Trophoblast cell (in vitro differentiated cells and primary cell): ENCODE measurements around the gene PDE4D. TPM values are rescaled to one million over a fixed set of nuclear protein-coding genes. Genes with fewer than 3 reads are reported as not detected.
A peak's percentile ranks its signal among the peaks of the same experiment; 100 is the strongest.

Source experiments
- DNase-seq, 2 donors: peaks; one replicate each; pipeline ENCODE4 v3.0.0-alpha.2; 2016
- H2AFZ ChIP-seq: 2 replicates; pipeline ENCODE4 v1.6.1; 2013; ENCODE audit warnings: low read length, moderate library complexity, mild to moderate bottlenecking; ENCODE audit not compliant: insufficient read depth, poor library complexity
- H2AK5ac ChIP-seq: 2 replicates; pipeline ENCODE4 v1.6.1; 2013; ENCODE audit warnings: mild to moderate bottlenecking, low read length
- H2BK120ac ChIP-seq: 2 replicates; pipeline ENCODE4 v1.6.1; 2013; ENCODE audit warnings: low read length, mild to moderate bottlenecking, moderate library complexity; ENCODE audit not compliant: insufficient read depth, poor library complexity
- H2BK12ac ChIP-seq: 2 replicates; pipeline ENCODE4 v1.6.1; 2013; ENCODE audit warnings: mild to moderate bottlenecking, low read length, moderate library complexity
- H2BK5ac ChIP-seq: 2 replicates; pipeline ENCODE4 v1.6.1; 2013; ENCODE audit warnings: low read length, low read depth, moderate library complexity, mild to moderate bottlenecking; ENCODE audit not compliant: poor library complexity
- H3K14ac ChIP-seq: 2 replicates; pipeline ENCODE4 v1.6.1; 2013; ENCODE audit warnings: mild to moderate bottlenecking, low read length
- H3K18ac ChIP-seq: 2 replicates; pipeline ENCODE4 v1.6.1; 2013; ENCODE audit warnings: mild to moderate bottlenecking, low read length
- H3K23ac ChIP-seq: 2 replicates; pipeline ENCODE4 v1.6.1; 2013; ENCODE audit warnings: low read length
- H3K27ac ChIP-seq: 2 replicates; pipeline ENCODE4 v1.5.1; 2013; ENCODE audit warnings: low read depth, mild to moderate bottlenecking, inconsistent platforms, low read length, moderate library complexity
- H3K27me3 ChIP-seq: 2 replicates; pipeline ENCODE4 v1.6.1; 2013; ENCODE audit warnings: inconsistent platforms, mild to moderate bottlenecking, low read length, moderate library complexity; ENCODE audit not compliant: insufficient read depth
- H3K36me3 ChIP-seq, 2 experiments: 1 replicate in 1 of 2; 2 replicates in 1 of 2; pipeline ENCODE4 v1.6.1; 2013; ENCODE audit warnings: low read length in 2 of 2, mild to moderate bottlenecking in 2 of 2, moderate library complexity in 1 of 2; ENCODE audit not compliant: insufficient read depth in 2 of 2, control insufficient read depth in 1 of 2
- H3K4ac ChIP-seq: 2 replicates; pipeline ENCODE4 v1.6.1; 2013; ENCODE audit warnings: low read depth, mild to moderate bottlenecking, low read length, moderate library complexity
- H3K4me1 ChIP-seq, 2 experiments: 1 replicate in 1 of 2; 2 replicates in 1 of 2; pipeline ENCODE4 v1.6.1; 2013; ENCODE audit warnings: low read length in 2 of 2, mild to moderate bottlenecking in 2 of 2, moderate library complexity in 1 of 2; ENCODE audit not compliant: insufficient read depth in 2 of 2, control insufficient read depth in 1 of 2
- H3K4me2 ChIP-seq: 2 replicates; pipeline ENCODE4 v1.6.1; 2013; ENCODE audit warnings: inconsistent platforms, mild to moderate bottlenecking, low read length, moderate library complexity
- H3K4me3 ChIP-seq: 2 replicates; pipeline ENCODE4 v1.5.1; 2013; ENCODE audit warnings: mild to moderate bottlenecking, low read depth, low read length, inconsistent platforms
- H3K79me1 ChIP-seq: one replicate; pipeline ENCODE4 v1.6.1; 2013; ENCODE audit warnings: low read length
- H3K79me2 ChIP-seq: 2 replicates; pipeline ENCODE4 v1.6.1; 2013; ENCODE audit warnings: low read length, mild to moderate bottlenecking; ENCODE audit not compliant: control insufficient read depth, insufficient read depth, poor library complexity
- H3K9ac ChIP-seq: 2 replicates; pipeline ENCODE4 v1.6.1; 2013; ENCODE audit warnings: mild to moderate bottlenecking, low read length
- H3K9me3 ChIP-seq: 2 replicates; pipeline ENCODE4 v1.6.1; 2013; ENCODE audit warnings: low read depth, mild to moderate bottlenecking, control low read depth, inconsistent platforms, low read length; ENCODE audit not compliant: insufficient read depth
- H4K12ac ChIP-seq: 2 replicates; pipeline ENCODE4 v1.6.1; 2013; ENCODE audit warnings: low read depth, mild to moderate bottlenecking, low read length, moderate library complexity
- H4K8ac ChIP-seq: 2 replicates; pipeline ENCODE4 v1.6.1; 2013; ENCODE audit warnings: low read depth, mild to moderate bottlenecking, low read length, moderate library complexity
- H4K91ac ChIP-seq: one replicate; pipeline ENCODE4 v1.6.1; 2013; ENCODE audit warnings: low read depth, mild to moderate bottlenecking, low read length, moderate library complexity
- WGBS: extraction: QIAGEN DNeasy Blood & Tissue Kit; methylation state at CpG from one replicate; pipeline ENCODE4 v1.1.7; 2013; ENCODE audit warnings: missing lambda C conversion rate; ENCODE audit not compliant: insufficient read length, insufficient coverage; ENCODE audit errors: extremely low coverage; 5-methylcytosine and 5-hydroxymethylcytosine counted together
- polyA plus RNA-seq: library from polyadenylated mRNA; stranded (reverse); fragments of 200-250 nt; gene quantifications from 2 replicates; pipeline ENCODE4 v1.2.3, GENCODE V29; 2013

Gene PDE4D
- 32.5 and 33.1 TPM in 2 replicates for polyA plus RNA-seq

DNA sequence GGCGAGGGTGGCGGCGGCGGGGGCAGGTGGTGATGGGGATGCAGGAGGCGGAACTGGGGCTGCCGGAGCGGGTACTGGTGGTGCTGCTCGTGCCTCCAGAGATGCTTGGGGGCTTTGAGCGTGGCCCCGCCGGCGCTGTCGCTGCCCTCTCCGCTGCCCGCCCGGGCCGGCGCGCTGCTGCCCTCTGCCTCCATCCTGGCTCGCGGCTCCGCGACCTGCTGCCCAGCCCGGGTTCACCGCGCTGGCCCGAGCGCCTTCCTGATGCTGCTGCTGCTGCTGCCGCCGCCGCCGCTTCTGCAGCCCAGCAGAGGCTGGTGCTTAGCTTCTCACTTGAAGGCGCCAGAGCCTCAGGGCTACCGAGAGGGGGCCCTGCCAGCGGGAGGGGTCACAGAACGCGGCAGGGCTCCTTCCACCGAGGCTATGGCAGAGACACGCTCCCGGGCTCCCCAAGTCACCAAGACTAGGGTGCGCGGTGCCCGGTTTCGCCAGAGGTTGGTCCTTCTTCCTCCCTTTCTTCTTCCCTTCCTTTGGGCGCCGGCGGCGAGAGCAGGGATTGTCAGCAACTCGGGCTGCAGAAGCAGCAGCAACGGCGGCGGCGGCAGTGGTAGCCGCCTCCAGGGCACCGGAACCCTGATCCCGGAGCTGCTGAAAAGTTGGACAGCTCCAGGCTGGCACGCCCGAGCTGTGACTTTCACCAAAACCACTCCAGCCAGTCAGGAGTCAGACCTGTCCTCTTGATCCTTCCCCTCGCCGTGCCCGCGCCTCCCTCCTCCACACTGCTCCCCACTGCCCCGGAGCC lies at the start of gene PDE4D:
Gene PDE4D, minus strand, starts transcription at position 298 of the 799 bp plus-strand sequence.
- H2AFZ ChIP-seq, result peak within 1 kb of the TSS; percentile 28
- no peak within 1 kb of the TSS for H3K4ac ChIP-seq
- H4K91ac ChIP-seq, result no peak within 1 kb of the TSS
- peaks cover 3 to 8% of the 10 kb centered on the region in 2 experiments for H3K4me1 ChIP-seq
- H3K9me3 ChIP-seq, result no peaks in the 10 kb centered on the region
- no peak within 1 kb of the TSS for H2BK120ac ChIP-seq
- no peak within 1 kb of the TSS for H2AK5ac ChIP-seq
- no peak within 1 kb of the TSS for H3K14ac ChIP-seq
- no peaks in the 10 kb centered on the region for H3K79me1 ChIP-seq
- peak; percentile 30 to 49 for DNase-seq
- H2BK12ac ChIP-seq, result no peak within 1 kb of the TSS
- H3K4me3 ChIP-seq, result peak within 1 kb of the TSS; percentile 51
- peaks cover 19% of the 10 kb centered on the region for H3K27me3 ChIP-seq
- H3K27ac ChIP-seq, result no peak within 1 kb of the TSS
- H3K18ac ChIP-seq, result no peak within 1 kb of the TSS
- no peak within 1 kb of the TSS for H3K23ac ChIP-seq
- H4K8ac ChIP-seq, result no peak within 1 kb of the TSS
- no peaks in the 10 kb centered on the region for H3K79me2 ChIP-seq
- H4K12ac ChIP-seq, result no peak within 1 kb of the TSS
- H3K36me3 ChIP-seq, result no peaks in the 10 kb centered on the region
- no peak within 1 kb of the TSS for H3K9ac ChIP-seq
- no peak within 1 kb of the TSS for H2BK5ac ChIP-seq
- peak within 1 kb of the TSS; percentile 79 for H3K4me2 ChIP-seq
- WGBS, result no CpG with 5 or more reads among the region's 63 CpGs

DNA sequence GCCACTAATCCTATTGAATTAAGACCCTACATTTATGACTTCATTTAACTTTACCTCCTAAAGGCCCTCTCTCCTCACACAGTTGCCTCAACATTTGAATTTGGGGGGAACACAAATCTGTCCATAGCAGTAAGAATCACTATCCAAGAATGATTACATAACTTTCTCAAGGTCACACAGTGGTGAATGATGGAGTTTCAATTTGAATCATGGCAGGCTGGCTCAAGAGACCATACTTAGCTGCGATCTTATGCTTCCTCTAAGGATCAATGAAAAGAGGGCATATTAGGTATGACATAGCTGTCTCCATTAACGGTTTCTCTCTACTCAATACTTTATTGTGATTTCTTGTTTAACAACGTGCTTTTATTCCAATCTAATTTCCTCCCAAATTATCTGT lies 44.1 kb upstream of the PDE4D start:
- H2AK5ac ChIP-seq, result no peak overlapping the region
- no peak overlapping the region for H2BK12ac ChIP-seq
- H3K4ac ChIP-seq, result no peak overlapping the region
- no peak overlapping the region for H4K8ac ChIP-seq
- H3K79me1 ChIP-seq, result no peaks in the 10 kb centered on the region
- H3K23ac ChIP-seq, result no peak overlapping the region
- H2AFZ ChIP-seq, result no peak overlapping the region
- no peak overlapping the region for H4K91ac ChIP-seq
- H2BK5ac ChIP-seq, result no peak overlapping the region
- no peak overlapping the region for H4K12ac ChIP-seq
- H3K18ac ChIP-seq, result no peak overlapping the region
- no peaks in the 10 kb centered on the region for H3K27me3 ChIP-seq
- no CpG with 5 or more reads among the region's 3 CpGs for WGBS
- H3K4me1 ChIP-seq, result no peaks in the 10 kb centered on the region
- H3K9ac ChIP-seq, result no peak overlapping the region
- H3K4me2 ChIP-seq, result no peak overlapping the region
- H3K9me3 ChIP-seq, result no peaks in the 10 kb centered on the region
- H3K27ac ChIP-seq, result no peak overlapping the region
- no peak overlapping the region for H3K4me3 ChIP-seq
- no peaks in the 10 kb centered on the region for H3K36me3 ChIP-seq
- H3K14ac ChIP-seq, result no peak overlapping the region
- DNase-seq, result no peak
- H3K79me2 ChIP-seq, result no peaks in the 10 kb centered on the region
- no peak overlapping the region for H2BK120ac ChIP-seq

DNA sequence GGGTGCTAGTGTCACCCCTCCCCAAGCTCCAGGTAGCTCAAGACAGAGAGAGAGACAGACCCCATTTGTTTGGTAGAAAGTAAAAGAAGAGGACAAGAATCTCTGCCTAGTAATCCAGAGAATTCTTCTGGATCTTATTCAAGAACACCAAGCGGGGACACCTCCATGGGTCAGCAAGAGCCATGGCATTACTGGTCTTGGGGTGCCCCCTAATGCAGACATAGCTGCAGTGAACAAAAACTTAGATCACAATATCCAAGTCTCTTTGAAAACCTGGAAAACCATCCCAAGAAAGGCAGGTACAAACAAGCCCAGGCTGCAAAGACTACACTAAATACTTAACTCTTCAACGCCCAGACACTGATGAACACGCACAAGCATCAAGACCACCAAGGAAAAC lies 29.9 kb upstream of the PDE4D start:
- DNase-seq, result no peak
- no peak overlapping the region for H4K12ac ChIP-seq
- no peak overlapping the region for H3K18ac ChIP-seq
- H3K4me1 ChIP-seq, result no peaks in the 10 kb centered on the region
- WGBS, result no CpG with 5 or more reads among the region's 3 CpGs
- H2AK5ac ChIP-seq, result no peak overlapping the region
- H3K23ac ChIP-seq, result no peak overlapping the region
- no peak overlapping the region for H4K8ac ChIP-seq
- no peaks in the 10 kb centered on the region for H3K9me3 ChIP-seq
- H2AFZ ChIP-seq, result no peak overlapping the region
- H3K27me3 ChIP-seq, result no peaks in the 10 kb centered on the region
- no peak overlapping the region for H4K91ac ChIP-seq
- H3K4ac ChIP-seq, result no peak overlapping the region
- no peaks in the 10 kb centered on the region for H3K79me2 ChIP-seq
- H2BK12ac ChIP-seq, result no peak overlapping the region
- no peak overlapping the region for H3K4me3 ChIP-seq
- no peak overlapping the region for H2BK5ac ChIP-seq
- no peak overlapping the region for H3K14ac ChIP-seq
- H2BK120ac ChIP-seq, result no peak overlapping the region
- no peak overlapping the region for H3K4me2 ChIP-seq
- no peaks in the 10 kb centered on the region for H3K36me3 ChIP-seq
- no peak overlapping the region for H3K27ac ChIP-seq
- H3K9ac ChIP-seq, result no peak overlapping the region
- no peaks in the 10 kb centered on the region for H3K79me1 ChIP-seq

DNA sequence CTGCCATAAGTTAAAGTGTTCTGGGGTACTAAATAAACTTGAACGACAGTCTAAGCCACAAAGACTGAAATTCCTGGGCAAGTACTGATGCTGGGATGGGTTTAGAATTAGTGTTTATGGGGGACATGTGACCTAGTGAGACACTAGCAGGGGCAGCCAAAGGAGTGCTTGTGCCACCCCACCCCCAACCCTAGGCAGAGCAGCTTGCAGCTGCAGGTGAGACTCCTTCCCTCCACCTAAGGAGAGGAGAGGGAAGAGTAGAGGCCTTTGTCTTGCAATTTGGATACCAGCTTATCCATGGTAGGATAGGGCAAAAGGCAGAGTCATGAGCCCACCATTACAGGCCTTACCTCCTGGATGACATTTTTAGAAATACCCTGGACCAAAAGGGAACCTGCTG lies 28.7 kb upstream of the PDE4D start:
- DNase-seq, result no peak
- no peak overlapping the region for H2BK12ac ChIP-seq
- no peak overlapping the region for H2AK5ac ChIP-seq
- no peak overlapping the region for H3K4ac ChIP-seq
- H3K4me3 ChIP-seq, result no peak overlapping the region
- no peak overlapping the region for H2BK120ac ChIP-seq
- H3K36me3 ChIP-seq, result no peaks in the 10 kb centered on the region
- H3K4me2 ChIP-seq, result no peak overlapping the region
- H4K8ac ChIP-seq, result no peak overlapping the region
- no peak overlapping the region for H3K9ac ChIP-seq
- no peak overlapping the region for H3K18ac ChIP-seq
- H3K23ac ChIP-seq, result no peak overlapping the region
- H3K14ac ChIP-seq, result no peak overlapping the region
- no peaks in the 10 kb centered on the region for H3K79me2 ChIP-seq
- H3K79me1 ChIP-seq, result no peaks in the 10 kb centered on the region
- no CpG with 5 or more reads among the region's 1 CpG for WGBS
- no peaks in the 10 kb centered on the region for H3K27me3 ChIP-seq
- no peaks in the 10 kb centered on the region for H3K4me1 ChIP-seq
- H3K9me3 ChIP-seq, result no peaks in the 10 kb centered on the region
- H2BK5ac ChIP-seq, result no peak overlapping the region
- no peak overlapping the region for H4K91ac ChIP-seq
- H4K12ac ChIP-seq, result no peak overlapping the region
- no peak overlapping the region for H2AFZ ChIP-seq
- H3K27ac ChIP-seq, result no peak overlapping the region
